IPS-11a (cell line): ENCODE data around the gene UGT2B7.
"Not testable (repeated sequence)": the region's sequence is repeated elsewhere in the genome, so short reads cannot be mapped to it uniquely, and the experiment has no call there.

Experiments used
- H3K4me3 ChIP-seq: one replicate; pipeline ENCODE4 v1.5.1; 2013; ENCODE audit warnings: low read depth, low read length, control low read depth

The UGT2B7 gene

DNA sequence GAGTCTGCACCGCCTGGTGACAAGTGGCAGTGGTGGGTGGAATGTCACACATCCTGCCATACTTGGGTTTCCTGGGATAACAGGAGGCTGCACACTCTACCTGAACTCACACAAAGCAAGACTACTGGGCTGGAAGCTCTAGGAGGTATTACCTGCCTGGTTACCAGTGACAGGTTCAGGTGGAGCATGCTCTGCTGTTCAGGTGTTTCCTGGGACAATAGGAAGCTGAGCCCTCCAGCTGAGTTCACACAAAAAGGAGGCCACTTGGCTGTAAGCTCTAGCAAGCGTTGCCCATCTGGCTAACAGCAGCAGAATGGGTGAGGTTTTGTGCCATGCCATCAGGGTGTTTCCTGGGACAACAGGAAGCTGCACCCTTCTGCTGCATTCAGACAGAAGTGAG lies 17.4 kb upstream of the UGT2B7 start:
- no peak overlapping the region for H3K4me3 ChIP-seq

- H3K4me3 ChIP-seq: no peak overlapping the region
Observed at GRCh38 chr4:69088473-69088872, 7.8 kb upstream of the UGT2B7 start.

DNA sequence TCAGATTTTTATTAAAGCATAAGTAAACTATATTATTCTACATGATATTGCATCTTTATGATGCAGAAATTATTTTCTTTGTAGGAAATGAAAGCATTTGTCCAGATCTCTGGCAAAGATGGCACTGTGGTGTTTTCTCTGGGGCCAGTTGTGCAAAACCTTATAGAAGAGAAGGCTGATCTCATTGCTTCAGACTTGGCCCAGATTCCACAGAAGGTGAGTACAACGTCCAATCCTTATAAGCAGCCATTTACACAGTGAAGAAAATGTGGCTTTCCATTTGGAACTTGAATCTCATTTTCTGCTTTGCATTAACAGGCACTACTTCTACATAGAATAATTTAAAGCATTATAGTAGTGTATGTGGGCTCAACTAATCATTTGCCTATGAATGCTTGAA lies 6.9 kb upstream of the UGT2B7 start:
- no peak overlapping the region for H3K4me3 ChIP-seq

GRCh38 chr4:69092190-69092589 lies 4.1 kb upstream of the UGT2B7 start:
- H3K4me3 ChIP-seq: no peak overlapping the region

DNA sequence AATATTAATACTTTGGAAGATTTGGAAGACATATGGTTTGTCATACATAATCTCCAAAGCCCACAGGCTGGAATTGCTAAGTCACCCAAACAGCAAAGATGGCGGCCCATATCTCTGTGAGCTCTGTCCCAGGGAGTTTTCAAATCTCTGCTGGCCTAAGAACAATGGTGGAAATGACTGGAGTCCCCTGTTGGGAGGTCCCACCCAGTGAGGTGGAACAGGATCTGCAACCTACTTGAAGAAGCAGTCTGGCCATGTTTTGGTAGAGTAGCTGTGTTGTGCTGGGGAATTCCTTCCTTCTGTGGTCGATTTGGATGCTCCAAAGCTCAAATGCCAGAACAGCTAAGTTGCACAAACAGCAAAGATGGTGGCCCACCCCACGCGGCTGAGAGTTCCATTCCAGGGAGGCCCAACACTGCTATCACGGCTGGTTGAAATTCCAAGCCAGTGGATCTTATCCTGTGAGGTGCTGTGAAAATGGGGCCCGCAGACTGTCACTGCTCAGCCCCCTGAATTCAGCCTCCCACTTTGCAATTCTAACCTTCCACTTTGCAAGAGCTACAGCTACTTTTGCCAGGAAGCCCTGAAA lies 3.2 kb upstream of the UGT2B7 start:
- no peak overlapping the region for H3K4me3 ChIP-seq

DNA sequence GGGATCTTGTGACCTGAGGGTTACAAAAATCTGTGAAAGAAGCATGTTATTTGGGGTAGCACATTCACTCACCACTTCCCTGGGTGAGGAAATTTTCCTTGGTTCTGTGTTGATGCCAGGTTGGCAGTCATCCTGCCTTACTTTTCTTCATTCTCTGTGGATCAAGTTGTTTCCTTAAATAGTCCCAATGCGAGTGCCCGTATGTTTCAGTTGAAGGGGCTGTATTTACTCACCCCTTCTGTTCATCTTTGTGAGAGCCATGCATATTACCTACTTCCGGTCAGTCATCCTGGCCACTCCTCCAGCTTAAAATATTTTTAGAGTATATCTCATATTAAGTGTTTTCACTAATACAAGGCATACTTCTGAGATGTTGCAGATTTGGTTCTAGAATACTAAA lies 2.6 kb upstream of the UGT2B7 start:
- no peak overlapping the region for H3K4me3 ChIP-seq

DNA sequence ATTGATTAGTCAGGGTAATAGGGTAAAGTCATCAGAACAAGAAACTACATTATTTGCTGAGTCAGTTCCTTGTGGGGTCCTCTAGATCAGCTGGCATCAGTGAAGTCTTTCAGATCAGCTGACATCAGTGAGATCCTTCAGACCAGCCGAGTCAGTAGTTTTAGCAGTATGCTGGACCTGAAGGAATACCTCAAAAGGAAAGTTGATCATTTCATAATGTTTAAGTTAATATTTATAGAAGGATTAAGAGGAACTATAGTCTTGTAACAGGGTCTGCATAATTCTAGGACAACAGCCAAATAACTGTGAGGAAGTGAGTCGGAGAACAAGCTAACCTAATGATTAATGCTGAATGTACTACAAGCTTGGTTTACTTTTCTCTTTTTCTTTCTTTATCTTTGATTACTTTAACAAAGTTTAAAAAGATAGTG lies 958 bp upstream of the UGT2B7 start:
- no peak overlapping the region for H3K4me3 ChIP-seq

GRCh38 chr4:69096810-69097209 lies 536 bp downstream of the UGT2B7 start:
- no peak overlapping the region for H3K4me3 ChIP-seq

- no peak overlapping the region for H3K4me3 ChIP-seq
Observed at GRCh38 chr4:69098470-69098869, 2.2 kb downstream of the UGT2B7 start.

GRCh38 chr4:69099910-69100309 lies 3.6 kb downstream of the UGT2B7 start:
- H3K4me3 ChIP-seq: no peak overlapping the region

DNA sequence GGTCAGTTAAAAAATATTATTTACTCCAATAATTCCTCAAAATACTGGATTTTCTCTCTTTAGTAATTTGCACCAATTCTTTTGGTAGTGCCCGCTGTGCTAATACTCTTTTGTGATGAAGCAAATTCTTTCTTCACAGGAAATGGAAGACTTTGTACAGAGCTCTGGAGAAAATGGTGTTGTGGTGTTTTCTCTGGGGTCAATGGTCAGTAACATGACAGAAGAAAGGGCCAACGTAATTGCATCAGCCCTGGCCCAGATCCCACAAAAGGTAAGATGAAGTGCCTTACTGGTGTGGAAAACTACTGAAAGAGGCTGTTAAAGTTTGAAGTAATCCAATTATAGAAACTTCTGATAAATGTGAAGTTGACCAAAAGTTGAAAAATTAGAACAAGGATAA lies 6.4 kb downstream of the UGT2B7 start:
- H3K4me3 ChIP-seq: not testable (repeated sequence)

GRCh38 chr4:69104719-69105275 lies 8.5 kb downstream of the UGT2B7 start:
- H3K4me3 ChIP-seq: no peak overlapping the region

DNA sequence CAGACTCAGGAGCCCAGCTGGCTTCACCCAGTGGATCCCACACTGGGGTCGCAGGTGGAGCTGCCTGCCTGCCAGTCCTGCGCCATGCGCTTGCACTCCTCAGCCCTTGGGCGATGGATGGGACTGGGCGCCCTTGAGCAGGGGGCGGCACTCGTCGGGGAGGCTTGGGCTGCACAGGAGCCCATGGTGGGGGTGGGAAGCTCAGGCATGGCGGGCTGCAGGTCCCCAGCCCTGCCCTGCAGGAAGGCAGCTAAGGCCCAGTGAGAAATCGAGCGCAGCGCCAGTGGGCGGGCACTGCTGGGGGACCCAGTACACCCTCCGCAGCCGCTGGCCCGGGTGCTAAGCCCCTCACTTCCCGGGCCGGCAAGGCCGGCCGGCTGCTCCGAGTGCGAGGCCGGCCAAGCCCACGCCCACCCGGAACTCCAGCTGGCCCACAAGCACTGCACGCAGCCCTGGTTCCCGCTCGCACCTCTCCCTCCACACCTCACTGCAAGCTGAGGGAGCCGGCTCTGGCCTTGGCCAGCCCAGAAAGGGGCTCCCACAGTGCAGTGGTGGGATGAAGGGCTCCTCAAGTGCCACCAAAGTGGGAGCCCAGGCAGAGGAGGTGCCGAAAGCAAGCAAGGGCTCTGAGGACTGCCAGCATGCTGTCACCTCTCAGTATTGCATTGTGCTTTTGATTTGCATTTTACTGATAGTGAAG lies 19.0 kb downstream of the UGT2B7 start:
- H3K4me3 ChIP-seq: not testable (repeated sequence)

DNA sequence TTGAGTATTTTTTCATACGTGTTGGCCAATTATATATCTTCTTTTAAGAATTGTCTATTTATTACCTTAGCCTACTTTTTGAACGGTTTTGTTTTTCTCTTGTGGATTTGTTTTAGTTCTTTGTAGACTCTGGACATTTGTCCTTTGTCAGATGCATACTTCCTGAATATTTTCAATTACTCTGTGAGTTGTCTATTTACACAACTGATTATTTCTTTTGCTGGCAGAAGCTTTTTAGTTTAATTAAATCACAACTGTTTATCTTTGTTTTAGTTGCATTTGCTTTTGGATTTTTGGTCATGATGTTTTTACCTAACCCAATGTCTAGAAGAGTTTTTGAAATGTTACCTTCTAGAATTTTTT lies 19.6 kb downstream of the UGT2B7 start:
- no peak overlapping the region for H3K4me3 ChIP-seq

DNA sequence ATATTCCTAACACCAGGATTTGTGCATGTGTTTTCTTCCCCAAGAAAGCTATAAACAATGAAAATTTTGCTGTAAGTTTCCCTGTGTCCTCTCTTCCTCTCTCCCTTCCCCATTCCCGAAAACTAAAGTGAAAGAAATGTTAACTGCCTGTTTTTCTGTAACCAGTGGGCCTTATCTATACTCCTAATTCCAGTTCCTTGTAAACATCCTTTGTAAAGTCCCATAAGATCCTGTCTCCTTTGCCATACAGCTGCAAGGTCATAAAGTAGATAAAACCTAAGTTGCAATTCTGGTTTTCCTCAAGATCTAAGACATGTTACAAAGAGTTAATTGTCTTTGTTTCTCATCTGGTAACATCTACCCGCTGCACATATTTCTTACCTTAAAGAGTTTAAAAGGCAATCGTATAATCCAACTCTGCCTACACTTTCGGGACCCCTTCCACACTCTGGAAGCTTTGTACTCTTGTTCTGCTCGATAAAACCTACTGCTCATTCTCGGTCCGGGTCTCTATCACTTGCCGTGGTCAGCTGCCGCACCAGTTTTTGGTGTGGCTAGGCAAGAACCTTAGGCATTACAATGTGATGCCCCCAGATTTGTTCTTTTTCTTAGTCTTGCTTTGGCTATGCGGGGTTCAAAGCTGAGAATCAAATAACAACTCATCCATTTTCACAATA lies 20.5 kb downstream of the UGT2B7 start:
- no peak overlapping the region for H3K4me3 ChIP-seq

- H3K4me3 ChIP-seq: no peak overlapping the region
Observed at GRCh38 chr4:69120870-69121269, 24.6 kb downstream of the UGT2B7 start.

GRCh38 chr4:69122476-69122875 lies 26.2 kb downstream of the UGT2B7 start:
- no peak overlapping the region for H3K4me3 ChIP-seq

GRCh38 chr4:69124941-69125340 lies 28.7 kb downstream of the UGT2B7 start:
- no peak overlapping the region for H3K4me3 ChIP-seq

DNA sequence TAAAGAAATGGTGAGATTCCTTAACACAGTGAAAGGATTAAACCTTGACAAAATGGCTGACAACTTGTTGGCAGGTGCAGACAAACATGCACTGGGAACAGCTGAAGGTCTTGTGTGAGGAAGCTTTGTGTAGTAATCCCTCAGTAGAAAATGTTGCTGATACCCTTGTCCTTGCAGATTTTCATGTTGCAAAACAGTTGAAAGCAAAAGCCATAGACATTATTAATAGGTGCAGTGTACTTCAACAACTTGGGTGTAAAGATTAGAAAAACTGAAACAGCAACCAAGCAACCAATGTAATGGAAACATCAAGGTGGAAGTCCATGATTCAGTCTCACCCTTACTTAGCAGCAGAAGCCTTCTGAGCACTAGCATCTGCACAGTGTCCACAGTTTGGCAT lies 29.8 kb downstream of the UGT2B7 start:
- H3K4me3 ChIP-seq: no peak overlapping the region

- no peak overlapping the region for H3K4me3 ChIP-seq
Observed at GRCh38 chr4:69133993-69134392, 37.7 kb downstream of the UGT2B7 start.

GRCh38 chr4:69134471-69134870 lies 38.2 kb downstream of the UGT2B7 start:
- H3K4me3 ChIP-seq: no peak overlapping the region

GRCh38 chr4:69141320-69141719 lies 45.0 kb downstream of the UGT2B7 start:
- no peak overlapping the region for H3K4me3 ChIP-seq
